ENCODE results near the gene RIOK2. TPM values are rescaled to one million over a fixed set of nuclear protein-coding genes. Genes with fewer than 3 reads are reported as not detected.
A peak's percentile ranks its signal among the peaks of the same experiment; 100 is the strongest.

The RIOK2 gene
- total RNA-seq, 1 donor from 2014 or later = 3.7 TPM

GRCh38 chr5:97165726-97166125 lies 17.3 kb downstream of the RIOK2 start:
- H3K27ac ChIP-seq = no peak overlapping the region
- no peak for DNase-seq (ENCODE audit: low spot score in 2 of 2)
- no peak overlapping the region for H3K4me3 ChIP-seq
- TF ChIP-seq CTCF (IDR thresholded peaks at IDR 0.05) = no peak
- H3K27me3 ChIP-seq = no peaks in the 10 kb centered on the region
- no peaks in the 10 kb centered on the region for H3K4me1 ChIP-seq
- intact Hi-C loops (cut with DNase I) = loop anchor here (10.0 kb wide), 2 partner anchors 121 to 171 kb away; no protein-coding TSS in a partner anchor
- H3K9me3 ChIP-seq = no peaks in the 10 kb centered on the region
- peaks cover 42 to 60% of the 10 kb centered on the region in 2 donors for H3K36me3 ChIP-seq

- intact Hi-C loops (cut with DNase I) = loop anchor here (5.0 to 10.0 kb wide), 4 partner anchors 120 to 548 kb away; no protein-coding TSS in a partner anchor
- no peak for DNase-seq (ENCODE audit: low spot score in 2 of 2)
- Histone ChIP-seq H3K27ac (no peak overlapping the region), H3K4me1 (no peaks in the 10 kb centered on the region), H3K9me3 (no peaks in the 10 kb centered on the region), H3K4me3 (no peak overlapping the region), H3K36me3 (peaks cover 42 to 57% of the 10 kb centered on the region in 2 donors), H3K27me3 (no peaks in the 10 kb centered on the region)
- TF ChIP-seq CTCF (IDR thresholded peaks at IDR 0.05) = no peak
Observed at GRCh38 chr5:97164846-97165245, 18.2 kb downstream of the RIOK2 start.

GRCh38 chr5:97163790-97164285 lies 19.2 kb downstream of the RIOK2 start:
- TF ChIP-seq CTCF (IDR thresholded peaks at IDR 0.05) = no peak
- H3K9me3 ChIP-seq = no peaks in the 10 kb centered on the region
- intact Hi-C loops (cut with DNase I) = loop anchor here (5.0 to 10.0 kb wide), 4 partner anchors 119 to 547 kb away; no protein-coding TSS in a partner anchor
- H3K4me3 ChIP-seq = no peak overlapping the region
- no peak for DNase-seq (ENCODE audit: low spot score in 2 of 2)
- H3K27me3 ChIP-seq = no peaks in the 10 kb centered on the region
- H3K4me1 ChIP-seq = no peaks in the 10 kb centered on the region
- H3K36me3 ChIP-seq = peaks cover 39 to 49% of the 10 kb centered on the region in 2 donors
- H3K27ac ChIP-seq = no peak overlapping the region

GRCh38 chr5:97163360-97163764 lies 19.7 kb downstream of the RIOK2 start:
- peaks cover 35 to 44% of the 10 kb centered on the region in 2 donors for H3K36me3 ChIP-seq
- TF ChIP-seq CTCF (IDR thresholded peaks at IDR 0.05) = peak; percentile 20 to 62 (median 46)
- intact Hi-C loops (cut with DNase I) = loop anchor here (5.0 to 10.0 kb wide), 4 partner anchors 119 to 546 kb away; no protein-coding TSS in a partner anchor
- H3K27ac ChIP-seq = no peak overlapping the region
- no peaks in the 10 kb centered on the region for H3K4me1 ChIP-seq
- H3K4me3 ChIP-seq = no peak overlapping the region
- H3K9me3 ChIP-seq = peaks cover 0 to 1% of the 10 kb centered on the region in 2 donors
- DNase-seq (ENCODE audit: low spot score in 2 of 2) = no peak
- H3K27me3 ChIP-seq = no peaks in the 10 kb centered on the region

- H3K9me3 ChIP-seq = peaks cover 8 to 15% of the 10 kb centered on the region in 2 donors
- TF ChIP-seq CTCF (IDR thresholded peaks at IDR 0.05) = peak; percentile 51 to 86 (median 76)
- H3K36me3 ChIP-seq = peaks cover 27 to 35% of the 10 kb centered on the region in 2 donors
- no peaks in the 10 kb centered on the region for H3K4me1 ChIP-seq
- intact Hi-C loops (cut with DNase I) = loop anchor here (1.0 to 10.0 kb wide), 5 partner anchors 117 to 545 kb away; no protein-coding TSS in a partner anchor
- no peak overlapping the region for H3K4me3 ChIP-seq
- no peak overlapping the region for H3K27ac ChIP-seq
- no peaks in the 10 kb centered on the region for H3K27me3 ChIP-seq
- DNase-seq (ENCODE audit: low spot score in 2 of 2) = peak in 1 of 2 donors; percentile 73
Observed at GRCh38 chr5:97162045-97162444, 21.0 kb downstream of the RIOK2 start.
